Left ventricle myocardium inferior (tissue), 1 donor: ENCODE results near the gene CADPS2. TPM values are rescaled to one million over a fixed set of nuclear protein-coding genes. Genes with fewer than 3 reads are reported as not detected.

Experiments
- DNase-seq: peaks from one replicate; pipeline ENCODE4 v3.0.0-alpha.2; 2020
- H3K27ac ChIP-seq: fragments of 200-600 bp; replicated peaks from 2 replicates; pipeline ENCODE4 v1.8.0; 2021
- H3K27me3 ChIP-seq: fragments of 200-600 bp; 2 replicates; pipeline ENCODE4 v1.8.0; 2021; ENCODE audit warnings: low read depth
- H3K36me3 ChIP-seq: fragments of 200-600 bp; 2 replicates; pipeline ENCODE4 v1.8.0; 2021
- H3K4me1 ChIP-seq: fragments of 200-600 bp; 2 replicates; pipeline ENCODE4 v1.8.0; 2021
- H3K4me3 ChIP-seq: fragments of 200-600 bp; 2 replicates; pipeline ENCODE4 v1.8.0; 2021; ENCODE audit warnings: mild to moderate bottlenecking, moderate library complexity
- H3K9me3 ChIP-seq: fragments of 200-600 bp; replicated peaks from 2 replicates; pipeline ENCODE4 v1.8.0; 2021
- intact Hi-C: fragments of 100-400 bp; cut with micrococcal nuclease; formaldehyde crosslinking; loops from one replicate; pipeline ENCODE4 v1.11.0; 2022
- total RNA-seq: library from RNA; stranded (reverse); fragmentation: NEBNext Ultra II Directional; extraction: Animal tissue kit (Norgen Biotek cat#: 25700); gene quantifications from one replicate; pipeline ENCODE4 v1.2.1, GENCODE V29; 2021
- TF ChIP-seq, protein P1 (sequence below): fragments of 200-600 bp; IDR thresholded peaks from 2 replicates; pipeline ENCODE4 v1.8.0; 2021; ENCODE audit warnings: antibody characterized with exemption, mild to moderate bottlenecking, borderline replicate concordance
- donor health status: DM: no; HTN: yes; CAD: no; lungs with severe emphysema.

Gene CADPS2
- total RNA-seq, 1 donor from 2014 or later, result 11.9 TPM

DNA sequence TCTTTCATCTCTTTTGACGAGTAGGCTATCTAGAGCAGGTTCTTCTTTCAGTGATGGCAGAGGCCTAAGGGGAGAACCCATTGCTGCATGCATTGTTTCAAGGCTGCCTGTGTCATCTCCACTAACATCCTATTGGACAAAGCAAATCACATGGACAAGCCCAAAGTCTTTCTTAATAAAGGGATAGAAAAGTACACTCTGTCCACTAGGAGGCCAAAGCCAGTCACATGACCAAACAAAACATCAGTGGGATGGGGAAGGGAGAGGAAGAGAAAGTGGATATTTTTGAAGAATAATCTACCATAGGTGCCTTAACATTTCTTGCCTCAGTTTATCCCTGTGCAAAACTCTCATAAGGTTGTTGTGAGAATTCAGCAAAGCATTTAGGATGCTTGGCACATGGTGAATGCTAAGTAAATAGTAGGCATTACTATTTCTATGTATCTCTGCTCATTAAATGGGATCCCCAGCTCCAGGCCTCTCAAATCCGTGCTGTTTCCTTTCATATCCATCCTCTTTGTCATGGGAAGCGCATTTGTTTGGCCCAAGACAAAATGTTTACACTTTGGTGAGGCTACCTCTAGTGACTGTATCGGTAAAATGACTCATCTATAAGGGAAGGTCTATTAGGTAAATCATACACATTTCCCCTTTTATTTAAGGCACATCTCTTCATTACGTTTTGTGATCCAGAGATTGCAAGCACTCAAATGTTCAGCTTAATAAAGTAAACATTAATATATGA is 16.7 kb upstream of the CADPS2 start:
- Histone ChIP-seq H3K4me3 (no peak overlapping the region), H3K9me3 (no peaks in the 10 kb centered on the region), H3K27me3 (no peaks in the 10 kb centered on the region), H3K4me1 (no peaks in the 10 kb centered on the region), H3K36me3 (no peaks in the 10 kb centered on the region), H3K27ac (no peak overlapping the region)
- DNase-seq, result no peak
- TF ChIP-seq, protein P1, sequence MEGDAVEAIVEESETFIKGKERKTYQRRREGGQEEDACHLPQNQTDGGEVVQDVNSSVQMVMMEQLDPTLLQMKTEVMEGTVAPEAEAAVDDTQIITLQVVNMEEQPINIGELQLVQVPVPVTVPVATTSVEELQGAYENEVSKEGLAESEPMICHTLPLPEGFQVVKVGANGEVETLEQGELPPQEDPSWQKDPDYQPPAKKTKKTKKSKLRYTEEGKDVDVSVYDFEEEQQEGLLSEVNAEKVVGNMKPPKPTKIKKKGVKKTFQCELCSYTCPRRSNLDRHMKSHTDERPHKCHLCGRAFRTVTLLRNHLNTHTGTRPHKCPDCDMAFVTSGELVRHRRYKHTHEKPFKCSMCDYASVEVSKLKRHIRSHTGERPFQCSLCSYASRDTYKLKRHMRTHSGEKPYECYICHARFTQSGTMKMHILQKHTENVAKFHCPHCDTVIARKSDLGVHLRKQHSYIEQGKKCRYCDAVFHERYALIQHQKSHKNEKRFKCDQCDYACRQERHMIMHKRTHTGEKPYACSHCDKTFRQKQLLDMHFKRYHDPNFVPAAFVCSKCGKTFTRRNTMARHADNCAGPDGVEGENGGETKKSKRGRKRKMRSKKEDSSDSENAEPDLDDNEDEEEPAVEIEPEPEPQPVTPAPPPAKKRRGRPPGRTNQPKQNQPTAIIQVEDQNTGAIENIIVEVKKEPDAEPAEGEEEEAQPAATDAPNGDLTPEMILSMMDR, result no peak
- intact Hi-C loops, result no loop called here

DNA sequence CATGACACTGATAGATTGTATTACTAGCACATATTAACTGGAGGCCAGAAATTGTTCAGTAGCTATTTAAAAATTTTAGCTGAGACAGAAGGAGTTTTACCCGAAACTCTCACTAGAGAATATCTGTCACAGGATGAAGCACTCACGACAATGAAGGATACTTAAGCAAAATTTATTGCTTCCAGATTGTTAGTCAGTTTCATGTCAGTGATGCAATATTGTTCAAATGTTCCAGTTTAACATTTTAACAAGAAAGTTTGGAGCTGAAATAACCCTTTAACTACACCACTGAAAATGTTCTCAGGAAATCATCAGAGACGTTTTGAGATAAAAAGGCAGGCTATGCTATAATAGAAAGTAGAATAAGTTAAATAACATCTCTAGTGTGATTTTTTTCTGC is 15.0 kb upstream of the CADPS2 start:
- DNase-seq, result no peak
- Histone ChIP-seq H3K4me1 (no peaks in the 10 kb centered on the region), H3K9me3 (no peaks in the 10 kb centered on the region), H3K27ac (no peak overlapping the region), H3K27me3 (no peaks in the 10 kb centered on the region), H3K4me3 (no peak overlapping the region), H3K36me3 (no peaks in the 10 kb centered on the region)
- intact Hi-C loops, result no loop called here
- TF ChIP-seq, protein P1, result no peak

GRCh38 chr7:122896509-122896908 is 10.2 kb upstream of the CADPS2 start:
- no peak overlapping the region for H3K4me3 ChIP-seq
- intact Hi-C loops, result no loop called here

DNA sequence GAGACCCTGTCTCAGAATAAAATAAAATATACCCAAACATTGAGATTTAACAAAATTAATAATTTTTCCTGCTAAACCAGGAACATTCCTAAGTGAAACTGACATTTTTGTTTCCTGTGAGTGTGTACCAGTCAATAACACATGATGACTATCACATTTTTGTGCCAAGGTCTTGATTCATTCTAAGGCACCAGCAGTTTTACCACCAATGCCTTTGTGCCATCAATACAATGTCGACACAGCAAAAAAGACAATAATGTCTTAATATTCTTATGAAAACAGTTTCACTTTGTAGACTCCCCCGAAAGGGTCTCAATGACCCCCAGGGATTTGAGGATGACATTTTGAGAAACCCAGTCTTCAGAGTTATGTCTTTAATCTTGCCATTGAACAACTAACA is 7.2 kb upstream of the CADPS2 start:
- H3K27me3 ChIP-seq, result no peaks in the 10 kb centered on the region
- DNase-seq, result no peak
- intact Hi-C loops, result no loop called here

More at GRCh38 chr7:122896509-122896908, 10.2 kb upstream of the CADPS2 start:
- TF ChIP-seq, protein P1, result no peak
- no peaks in the 10 kb centered on the region for H3K36me3 ChIP-seq
- no peaks in the 10 kb centered on the region for H3K4me1 ChIP-seq
- no peak overlapping the region for H3K27ac ChIP-seq
- no peaks in the 10 kb centered on the region for H3K27me3 ChIP-seq
- no peaks in the 10 kb centered on the region for H3K9me3 ChIP-seq
- DNase-seq, result no peak

DNA sequence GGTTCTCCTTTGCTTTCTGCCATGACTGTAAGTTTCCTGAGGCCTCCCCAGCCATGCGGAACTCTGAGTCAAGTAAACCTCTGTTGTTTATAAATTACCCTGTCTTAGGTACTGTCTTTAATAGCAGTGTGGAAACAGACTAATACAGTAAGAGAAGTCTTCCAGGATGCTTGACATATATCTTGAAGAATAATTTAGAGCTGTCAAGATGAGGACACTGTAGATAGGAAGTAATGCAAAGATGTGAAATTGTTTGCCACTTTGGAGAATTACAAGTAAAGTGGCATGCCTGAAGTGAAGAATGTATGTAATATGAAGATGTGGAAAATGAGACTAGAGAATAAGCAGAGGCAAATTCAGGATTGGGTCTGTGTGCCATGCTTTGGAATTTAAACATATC is 2.9 kb upstream of the CADPS2 start:
- intact Hi-C loops, result loop anchor here (5.0 to 10.0 kb wide), 2 partner anchors 84 to 263 kb away; no protein-coding TSS in a partner anchor
- TF ChIP-seq, protein P1, result no peak
- peaks cover 36% of the 10 kb centered on the region for H3K4me1 ChIP-seq

More for the DNA sequence above, 7.2 kb upstream of the CADPS2 start:
- H3K4me3 ChIP-seq, result no peak overlapping the region
- H3K9me3 ChIP-seq, result no peaks in the 10 kb centered on the region
- H3K36me3 ChIP-seq, result no peaks in the 10 kb centered on the region
- no peaks in the 10 kb centered on the region for H3K4me1 ChIP-seq
- H3K27ac ChIP-seq, result no peak overlapping the region
- TF ChIP-seq, protein P1, result no peak

More for the DNA sequence above, 2.9 kb upstream of the CADPS2 start:
- Histone ChIP-seq H3K4me3 (no peak overlapping the region), H3K27ac (no peak overlapping the region), H3K36me3 (no peaks in the 10 kb centered on the region), H3K27me3 (no peaks in the 10 kb centered on the region), H3K9me3 (no peaks in the 10 kb centered on the region)
- DNase-seq, result no peak
